Inferior parietal cortex (tissue), 1 donor: ENCODE data around the gene ARGLU1.

Experiments
- DNase-seq: peaks from one replicate; pipeline ENCODE4 v3.0.0-alpha.2; 2016; ENCODE audit errors: extremely low spot score

ARGLU1 gene

GRCh38 chr13:106541826-106542225, 26.1 kb downstream of the ARGLU1 start:
- no peak for DNase-seq

- DNase-seq: no peak
Observed at GRCh38 chr13:106540613-106541012, 27.3 kb downstream of the ARGLU1 start.

- DNase-seq: no peak
Observed at GRCh38 chr13:106537521-106537920, 30.4 kb downstream of the ARGLU1 start.

GRCh38 chr13:106536244-106537034, 31.5 kb downstream of the ARGLU1 start:
- DNase-seq: peak; percentile 96

GRCh38 chr13:106535552-106536243, 32.2 kb downstream of the ARGLU1 start, which contains the start of gene EFNB2:
Gene EFNB2, minus strand, starts transcription at chr13:106535662. Its CDS starts 698 bp downstream, at chr13:106534964.
- DNase-seq: peak; percentile 89

GRCh38 chr13:106534639-106535551, 33.0 kb downstream of the ARGLU1 start:
- no peak for DNase-seq

- DNase-seq: peak; percentile 67
Observed at GRCh38 chr13:106533943-106534638, 33.8 kb downstream of the ARGLU1 start.

- DNase-seq: peak; percentile 75
Observed at GRCh38 chr13:106533101-106533942, 34.6 kb downstream of the ARGLU1 start.

- DNase-seq: no peak
Observed at GRCh38 chr13:106532111-106532929, 35.6 kb downstream of the ARGLU1 start.

- DNase-seq: no peak
Observed at GRCh38 chr13:106530980-106531481, 36.9 kb downstream of the ARGLU1 start.

- no peak for DNase-seq
Observed at GRCh38 chr13:106530171-106530851, 37.6 kb downstream of the ARGLU1 start.

GRCh38 chr13:106529415-106530170, 38.3 kb downstream of the ARGLU1 start:
- peak; percentile 36 for DNase-seq

GRCh38 chr13:106528718-106529414, 39.1 kb downstream of the ARGLU1 start:
- DNase-seq: no peak

- no peak for DNase-seq
Observed at GRCh38 chr13:106527826-106528225, 40.1 kb downstream of the ARGLU1 start.

GRCh38 chr13:106527445-106527801, 40.5 kb downstream of the ARGLU1 start:
- DNase-seq: no peak

GRCh38 chr13:106526738-106527444, 41.0 kb downstream of the ARGLU1 start:
- DNase-seq: no peak

GRCh38 chr13:106525865-106526264, 42.1 kb downstream of the ARGLU1 start:
- DNase-seq: no peak
